K562 (cell line): ENCODE data around the gene NR2F6. TPM values are rescaled to one million over a fixed set of nuclear protein-coding genes. Genes with fewer than 3 reads are reported as not detected.

Experiments
- CTBP1 ChIP-seq: fragments of 450-650 bp; IDR thresholded peaks from 2 replicates; pipeline ENCODE4 v1.6.1; 2016; ENCODE audit warnings: borderline replicate concordance
- DNMT1 ChIP-seq: fragments of 450-650 bp; IDR thresholded peaks from 2 replicates; pipeline ENCODE4 v1.6.1; 2016; ENCODE audit warnings: antibody characterized with exemption, mild to moderate bottlenecking
- E2F3 ChIP-seq: fragments of 250-450 bp; sonication (Bioruptor Pico); IDR thresholded peaks from 2 replicates; pipeline ENCODE4 v1.4.0; 2020; ENCODE audit warnings: mild to moderate bottlenecking
- HNRNPL ChIP-seq: fragments of 200-400 bp; formaldehyde crosslinking; IDR thresholded peaks from 2 replicates; pipeline ENCODE4 v1.6.1; 2017; ENCODE audit warnings: low read depth, mild to moderate bottlenecking, low read length
- L3MBTL2 ChIP-seq: fragments of 450-650 bp; IDR thresholded peaks from 2 replicates; pipeline ENCODE4 v1.6.1; 2016; ENCODE audit warnings: mild to moderate bottlenecking, moderate library complexity
- NRF1 ChIP-seq, 2 experiments: fragments of 450-650 bp; IDR thresholded peaks in 1 of 2; conservative IDR thresholded peaks in 1 of 2; 2 replicates each; pipeline ENCODE4 v1.6.1; 2014; ENCODE audit warnings: mild to moderate bottlenecking in 2 of 2
- PHF8 ChIP-seq: fragments of 200-600 bp; sonication (generic); IDR thresholded peaks from 2 replicates; pipeline ENCODE4 v1.6.1; 2012; ENCODE audit warnings: mixed run types, mild to moderate bottlenecking, inconsistent platforms, low read length, moderate library complexity, borderline replicate concordance
- POLR2A ChIP-seq: fragments of 450-650 bp; conservative IDR thresholded peaks from 2 replicates; pipeline ENCODE4 v1.6.1; 2016
- SIN3A ChIP-seq, 2 experiments: fragments of 150-350 bp in 1 of 2; IDR thresholded peaks; 2 replicates each; pipeline ENCODE4 v1.6.1; 2011 to 2016; ENCODE audit warnings: borderline replicate concordance in 2 of 2, low read depth in 2 of 2, low read length in 2 of 2, mild to moderate bottlenecking in 2 of 2, moderate library complexity in 2 of 2; ENCODE audit not compliant: control insufficient read depth in 1 of 2
- SMARCC2 ChIP-seq: fragments of 450-650 bp; IDR thresholded peaks from 2 replicates; pipeline ENCODE4 v1.6.1; 2017; ENCODE audit warnings: antibody characterized with exemption, moderate library complexity, mild to moderate bottlenecking, low read depth
- SMC3 ChIP-seq: conservative IDR thresholded peaks from 2 replicates; pipeline ENCODE4 v1.6.1; 2011; ENCODE audit warnings: low read depth, low read length, improper control_type of control experiment; ENCODE audit not compliant: insufficient read depth
- TCF7L2 ChIP-seq: fragments of 150-350 bp; IDR thresholded peaks from 2 replicates; pipeline ENCODE4 v1.6.1; 2016; ENCODE audit warnings: low read depth, mild to moderate bottlenecking, low read length, moderate library complexity
- TOE1 ChIP-seq, 2 experiments: fragments of 450-650 bp in 1 of 2; sonication (generic) in 1 of 2; formaldehyde crosslinking in 1 of 2; IDR thresholded peaks; 2 replicates each; pipeline versions ENCODE4 v1.7.1 to v1.8.0; 2016 to 2022; ENCODE audit warnings: borderline replicate concordance in 2 of 2, mild to moderate bottlenecking in 2 of 2, antibody characterized with exemption in 1 of 2, inconsistent platforms in 1 of 2, low read depth in 1 of 2, missing genetic modification reagents in 1 of 2, moderate library complexity in 1 of 2
- ZFPM2 ChIP-seq: fragments of 250-450 bp; sonication (Bioruptor Pico); IDR thresholded peaks from 2 replicates; pipeline ENCODE4 v1.5.1; 2022; ENCODE audit warnings: mild to moderate bottlenecking
- polyA plus RNA-seq, 8 experiments: library from polyadenylated mRNA; depleted of rRNA in 4 of 8; stranded (reverse) in 5 of 8; unstranded in 3 of 8; fragments of >200 nt; fragmentation: Nextera tagmentation in 2 of 8; fragmentation: Illumina TruSeq in 1 of 8; extraction: Ambion mirVana in 2 of 8; extraction: Trizol in 1 of 8; gene quantifications; 2 replicates each; pipeline versions ENCODE4 v1.2.1 to v1.2.3, GENCODE V29; 2011 to 2014; ENCODE audit warnings: inconsistent platforms in 1 of 8, missing spikeins in 1 of 8
- total RNA-seq, 7 experiments: library from RNA; depleted of rRNA in 6 of 7; stranded (reverse); fragments of >200 nt in 6 of 7; fragmentation: Illumina TruSeq in 2 of 7; extraction: Trizol in 2 of 7; gene quantifications; 2 replicates each; pipeline versions ENCODE4 v1.2.1 to v1.2.3, GENCODE V29; 2011 to 2021; ENCODE audit warnings: low replicate concordance in 1 of 7
- TF ChIP-seq, protein P1 (sequence below): sonication (generic); formaldehyde crosslinking; IDR thresholded peaks from 2 replicates; pipeline ENCODE4 v1.8.1; 2023; ENCODE audit warnings: mild to moderate bottlenecking, missing genetic modification reagents
- TF ChIP-seq, protein P2 (sequence below), 2 experiments: IDR thresholded peaks; 2 replicates each; pipeline ENCODE4 v1.6.1; 2011; ENCODE audit warnings: borderline replicate concordance in 1 of 2, control low read depth in 1 of 2, low read depth in 1 of 2, low read length in 1 of 2, mild to moderate bottlenecking in 1 of 2, mixed read lengths in 1 of 2, moderate library complexity in 1 of 2; ENCODE audit not compliant: insufficient read depth in 1 of 2, insufficient read length in 1 of 2, poor library complexity in 1 of 2, severe bottlenecking in 1 of 2; ENCODE audit errors: extremely low read depth in 1 of 2
- TF ChIP-seq, protein P3 (sequence below): IDR thresholded peaks from 3 replicates; pipeline ENCODE4 v1.6.1; 2011; ENCODE audit warnings: borderline replicate concordance, mild to moderate bottlenecking, moderate library complexity; ENCODE audit not compliant: insufficient read length; ENCODE audit errors: extremely low read depth

NR2F6 gene
- total and polyA plus RNA-seq, 9 of the 15 experiments (the other 6 are each of a cell fraction or from before 2014, with no cell fraction given): 0.76 to 97.5 (median 18.8) TPM

DNA sequence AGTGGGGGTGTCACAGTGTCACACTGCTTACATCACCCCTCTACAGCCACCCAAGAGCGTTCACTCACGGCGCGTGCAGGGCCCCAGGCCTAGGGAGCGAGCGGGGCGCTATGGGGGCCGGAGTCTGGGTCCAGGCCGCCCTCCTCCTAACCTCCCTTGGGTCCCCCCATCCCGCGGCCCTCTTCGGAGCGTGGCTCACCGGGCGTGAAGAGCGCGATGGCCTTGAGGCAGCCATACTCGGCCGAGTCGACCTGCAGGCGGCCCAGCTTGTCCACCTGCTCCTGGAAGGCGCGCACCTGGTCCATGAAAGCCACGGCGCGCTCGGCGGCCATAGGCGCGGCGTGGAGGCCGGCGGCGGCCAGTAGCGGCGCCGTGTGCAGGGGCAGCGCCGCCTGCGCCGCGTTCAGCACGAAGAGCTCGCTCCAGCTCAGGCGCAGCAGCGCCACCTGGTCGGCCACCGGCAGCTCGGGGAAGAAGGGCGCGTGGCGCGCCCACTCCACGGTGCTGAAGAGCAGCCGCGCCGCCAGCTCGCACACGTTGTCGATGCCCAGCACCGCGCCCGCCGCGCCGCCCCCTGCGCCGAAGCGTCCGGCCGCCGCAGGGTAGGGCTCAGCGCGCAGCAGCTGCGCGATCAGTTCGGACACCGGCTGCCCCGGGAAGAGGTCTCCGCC is 10.3 kb downstream of the NR2F6 start (continued):
- TF ChIP-seq, protein P1, sequence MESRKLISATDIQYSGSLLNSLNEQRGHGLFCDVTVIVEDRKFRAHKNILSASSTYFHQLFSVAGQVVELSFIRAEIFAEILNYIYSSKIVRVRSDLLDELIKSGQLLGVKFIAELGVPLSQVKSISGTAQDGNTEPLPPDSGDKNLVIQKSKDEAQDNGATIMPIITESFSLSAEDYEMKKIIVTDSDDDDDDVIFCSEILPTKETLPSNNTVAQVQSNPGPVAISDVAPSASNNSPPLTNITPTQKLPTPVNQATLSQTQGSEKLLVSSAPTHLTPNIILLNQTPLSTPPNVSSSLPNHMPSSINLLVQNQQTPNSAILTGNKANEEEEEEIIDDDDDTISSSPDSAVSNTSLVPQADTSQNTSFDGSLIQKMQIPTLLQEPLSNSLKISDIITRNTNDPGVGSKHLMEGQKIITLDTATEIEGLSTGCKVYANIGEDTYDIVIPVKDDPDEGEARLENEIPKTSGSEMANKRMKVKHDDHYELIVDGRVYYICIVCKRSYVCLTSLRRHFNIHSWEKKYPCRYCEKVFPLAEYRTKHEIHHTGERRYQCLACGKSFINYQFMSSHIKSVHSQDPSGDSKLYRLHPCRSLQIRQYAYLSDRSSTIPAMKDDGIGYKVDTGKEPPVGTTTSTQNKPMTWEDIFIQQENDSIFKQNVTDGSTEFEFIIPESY (CRISPR knock-in tag): 0 out of 2 replicates have a peak, but pooled peaks have one; percentile 11
- TF ChIP-seq DNMT1 (no peak), POLR2A (peak; percentile 2), NRF1 (conservative IDR thresholded peaks at IDR 0.05 in 1 of 2, IDR thresholded peaks at IDR 0.05 in 1 of 2) (peak; percentile 81 to 83; a peak in 3 of 4 replicates), SIN3A (IDR thresholded peaks at IDR 0.05; ENCODE audit: borderline replicate concordance in 2 of 2, control insufficient read depth in 1 of 2, low read depth in 2 of 2, low read length in 2 of 2) (peak; percentile 44 to 66; a peak in 1 of 4 replicates), ZFPM2 (CRISPR knock-in tag) (no peak), TOE1 (IDR thresholded peaks at IDR 0.05; ENCODE audit: borderline replicate concordance) (no peak), TOE1 (CRISPR knock-in tag; IDR thresholded peaks at IDR 0.05; ENCODE audit: borderline replicate concordance, low read depth) (no peak), L3MBTL2 (peak; percentile 91), SMARCC2 (peak; percentile 31; the same call in 1 of the 2 replicates), TCF7L2 (no peak), SMC3 (0 out of 2 replicates have a peak, but pooled peaks have one; percentile 17), CTBP1 (peak; percentile 99), HNRNPL (peak; percentile 91), E2F3 (CRISPR knock-in tag) (peak; percentile 50; the same call in 1 of the 2 replicates), PHF8 (peak; percentile 58; the same call in 1 of the 2 replicates)
- TF ChIP-seq, protein P2, sequence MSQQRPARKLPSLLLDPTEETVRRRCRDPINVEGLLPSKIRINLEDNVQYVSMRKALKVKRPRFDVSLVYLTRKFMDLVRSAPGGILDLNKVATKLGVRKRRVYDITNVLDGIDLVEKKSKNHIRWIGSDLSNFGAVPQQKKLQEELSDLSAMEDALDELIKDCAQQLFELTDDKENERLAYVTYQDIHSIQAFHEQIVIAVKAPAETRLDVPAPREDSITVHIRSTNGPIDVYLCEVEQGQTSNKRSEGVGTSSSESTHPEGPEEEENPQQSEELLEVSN (IDR thresholded peaks at IDR 0.05; ENCODE audit: borderline replicate concordance in 1 of 2, extremely low read depth in 1 of 2, insufficient read depth in 1 of 2, insufficient read length in 1 of 2, low read depth in 1 of 2, low read length in 1 of 2, poor library complexity in 1 of 2, severe bottlenecking in 1 of 2): peak; percentile 44 to 91
- TF ChIP-seq, protein P3, sequence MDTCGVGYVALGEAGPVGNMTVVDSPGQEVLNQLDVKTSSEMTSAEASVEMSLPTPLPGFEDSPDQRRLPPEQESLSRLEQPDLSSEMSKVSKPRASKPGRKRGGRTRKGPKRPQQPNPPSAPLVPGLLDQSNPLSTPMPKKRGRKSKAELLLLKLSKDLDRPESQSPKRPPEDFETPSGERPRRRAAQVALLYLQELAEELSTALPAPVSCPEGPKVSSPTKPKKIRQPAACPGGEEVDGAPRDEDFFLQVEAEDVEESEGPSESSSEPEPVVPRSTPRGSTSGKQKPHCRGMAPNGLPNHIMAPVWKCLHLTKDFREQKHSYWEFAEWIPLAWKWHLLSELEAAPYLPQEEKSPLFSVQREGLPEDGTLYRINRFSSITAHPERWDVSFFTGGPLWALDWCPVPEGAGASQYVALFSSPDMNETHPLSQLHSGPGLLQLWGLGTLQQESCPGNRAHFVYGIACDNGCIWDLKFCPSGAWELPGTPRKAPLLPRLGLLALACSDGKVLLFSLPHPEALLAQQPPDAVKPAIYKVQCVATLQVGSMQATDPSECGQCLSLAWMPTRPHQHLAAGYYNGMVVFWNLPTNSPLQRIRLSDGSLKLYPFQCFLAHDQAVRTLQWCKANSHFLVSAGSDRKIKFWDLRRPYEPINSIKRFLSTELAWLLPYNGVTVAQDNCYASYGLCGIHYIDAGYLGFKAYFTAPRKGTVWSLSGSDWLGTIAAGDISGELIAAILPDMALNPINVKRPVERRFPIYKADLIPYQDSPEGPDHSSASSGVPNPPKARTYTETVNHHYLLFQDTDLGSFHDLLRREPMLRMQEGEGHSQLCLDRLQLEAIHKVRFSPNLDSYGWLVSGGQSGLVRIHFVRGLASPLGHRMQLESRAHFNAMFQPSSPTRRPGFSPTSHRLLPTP: no peak
